Colonic mucosa (tissue), 4 donors: ENCODE results near the gene WDR5. TPM values are rescaled to one million over a fixed set of nuclear protein-coding genes. Genes with fewer than 3 reads are reported as not detected.

Experiments used
- DNase-seq: peaks from one replicate; pipeline ENCODE4 v3.0.0-alpha.2; 2020
- H3K27ac ChIP-seq: fragments of 200-600 bp; one replicate; pipeline ENCODE4 v1.8.0; 2021
- H3K27me3 ChIP-seq: fragments of 200-600 bp; one replicate; pipeline ENCODE4 v1.8.0; 2021
- H3K36me3 ChIP-seq: fragments of 200-600 bp; one replicate; pipeline ENCODE4 v1.8.0; 2021
- H3K4me1 ChIP-seq: fragments of 200-600 bp; one replicate; pipeline ENCODE4 v1.8.0; 2021; ENCODE audit warnings: mild to moderate bottlenecking
- H3K4me3 ChIP-seq: fragments of 200-600 bp; one replicate; pipeline ENCODE4 v1.8.0; 2021
- H3K9ac ChIP-seq, 2 donors: one replicate each; pipeline ENCODE4 v1.7.0; 2013; ENCODE audit warnings: control low read depth in 2 of 2, low read depth in 2 of 2, low read length in 2 of 2
- H3K9me3 ChIP-seq: fragments of 200-600 bp; one replicate; pipeline ENCODE4 v1.8.0; 2021
- intact Hi-C: fragments of 100-400 bp; cut with DNase I; formaldehyde crosslinking; loops from one replicate; pipeline ENCODE4 v1.14.1; 2022
- total RNA-seq, 2 donors: library from RNA; stranded (reverse); fragmentation: NEBNext Ultra II Directional in 1 of 2; extraction: Animal tissue kit (Norgen Biotek cat#: 25700) in 1 of 2; gene quantifications; one replicate each; pipeline ENCODE4 v1.2.1, GENCODE V29; 2021
- TF ChIP-seq, protein P1 (sequence below): fragments of 200-600 bp; IDR thresholded peaks from one replicate; pipeline ENCODE4 v1.8.0; 2022; ENCODE audit warnings: antibody characterized with exemption, mild to moderate bottlenecking
- donor health status: healthy.
- donor health status: DM: no; HTN: no; CAD: no.
- donor health status: DM: no; HTN: no; CAD: no.

WDR5 gene
- total RNA-seq, 2 donors from 2014 or later, result 22.6 to 38.2 TPM

DNA sequence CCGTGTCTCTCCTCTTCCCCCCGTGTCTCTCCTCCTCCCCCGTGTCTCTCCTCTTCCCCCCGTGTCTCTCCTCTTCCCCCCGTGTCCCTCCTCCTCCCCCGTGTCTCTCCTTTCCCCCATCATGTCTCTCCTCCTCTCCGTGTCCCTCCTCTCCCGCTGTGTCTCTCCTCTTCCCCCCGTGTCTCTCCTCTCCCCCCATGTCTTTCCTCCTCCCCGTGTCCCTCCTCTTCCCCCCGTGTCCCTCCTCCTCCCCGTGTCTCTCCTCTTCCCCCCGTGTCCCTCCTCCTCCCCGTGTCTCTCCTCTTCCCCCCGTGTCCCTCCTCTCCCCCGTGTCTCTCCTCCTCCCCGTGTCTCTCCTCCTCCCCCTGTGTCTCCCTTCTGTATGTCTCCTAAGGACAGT lies 41.3 kb downstream of the WDR5 start:
- intact Hi-C loops, result no loop called here
- no peak overlapping the region for H3K27ac ChIP-seq
- H3K27me3 ChIP-seq, result peaks cover 3% of the 10 kb centered on the region
- H3K4me3 ChIP-seq, result no peak overlapping the region
- no peaks in the 10 kb centered on the region for H3K4me1 ChIP-seq
- TF ChIP-seq, protein P1, sequence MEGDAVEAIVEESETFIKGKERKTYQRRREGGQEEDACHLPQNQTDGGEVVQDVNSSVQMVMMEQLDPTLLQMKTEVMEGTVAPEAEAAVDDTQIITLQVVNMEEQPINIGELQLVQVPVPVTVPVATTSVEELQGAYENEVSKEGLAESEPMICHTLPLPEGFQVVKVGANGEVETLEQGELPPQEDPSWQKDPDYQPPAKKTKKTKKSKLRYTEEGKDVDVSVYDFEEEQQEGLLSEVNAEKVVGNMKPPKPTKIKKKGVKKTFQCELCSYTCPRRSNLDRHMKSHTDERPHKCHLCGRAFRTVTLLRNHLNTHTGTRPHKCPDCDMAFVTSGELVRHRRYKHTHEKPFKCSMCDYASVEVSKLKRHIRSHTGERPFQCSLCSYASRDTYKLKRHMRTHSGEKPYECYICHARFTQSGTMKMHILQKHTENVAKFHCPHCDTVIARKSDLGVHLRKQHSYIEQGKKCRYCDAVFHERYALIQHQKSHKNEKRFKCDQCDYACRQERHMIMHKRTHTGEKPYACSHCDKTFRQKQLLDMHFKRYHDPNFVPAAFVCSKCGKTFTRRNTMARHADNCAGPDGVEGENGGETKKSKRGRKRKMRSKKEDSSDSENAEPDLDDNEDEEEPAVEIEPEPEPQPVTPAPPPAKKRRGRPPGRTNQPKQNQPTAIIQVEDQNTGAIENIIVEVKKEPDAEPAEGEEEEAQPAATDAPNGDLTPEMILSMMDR, result no peak
- H3K9me3 ChIP-seq, result no peaks in the 10 kb centered on the region
- no peak for DNase-seq
- no peak overlapping the region for H3K9ac ChIP-seq
- H3K36me3 ChIP-seq, result no peaks in the 10 kb centered on the region

DNA sequence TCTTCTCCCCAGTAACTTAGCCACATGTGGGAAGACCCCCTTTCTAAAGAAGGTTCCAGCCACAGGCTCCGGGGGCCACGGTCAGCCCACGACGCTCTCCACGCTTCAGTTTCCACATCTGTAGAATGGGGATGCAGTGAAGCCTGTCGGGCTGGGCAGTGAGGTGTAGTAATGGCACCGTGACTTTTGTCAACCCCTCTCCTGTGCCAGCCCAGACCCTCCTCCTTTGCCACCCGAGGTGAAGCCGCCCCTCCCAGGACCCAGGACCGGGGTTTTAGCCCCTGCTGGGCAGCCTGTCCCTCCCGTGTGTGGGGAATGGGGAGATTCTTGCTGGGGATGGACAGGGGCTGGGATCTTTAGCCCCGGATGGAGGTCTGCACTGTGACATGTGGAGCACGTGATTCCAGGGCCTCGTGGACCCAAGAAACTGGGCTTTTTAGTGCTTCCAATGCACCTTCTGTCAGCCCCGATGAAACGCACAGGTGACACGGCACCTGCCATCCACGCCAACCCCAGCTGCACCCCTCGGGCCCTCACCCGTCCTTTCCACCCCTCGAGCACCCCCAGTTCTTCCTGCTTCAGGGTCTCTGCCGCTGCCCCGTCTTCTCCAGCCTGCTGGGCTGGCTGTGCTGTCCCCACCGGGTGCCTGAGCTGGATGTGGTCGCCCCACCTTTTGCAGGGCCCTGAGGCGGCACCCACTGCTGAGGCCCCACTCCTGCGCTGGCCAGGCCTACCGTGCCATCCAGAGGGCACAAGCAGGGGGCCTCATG lies 41.9 kb downstream of the WDR5 start:
- intact Hi-C loops, result no loop called here
- Histone ChIP-seq H3K27ac (no peak overlapping the region), H3K4me1 (no peaks in the 10 kb centered on the region), H3K27me3 (peaks cover 3% of the 10 kb centered on the region), H3K36me3 (no peaks in the 10 kb centered on the region), H3K4me3 (no peak overlapping the region), H3K9me3 (no peaks in the 10 kb centered on the region), H3K9ac (no peak overlapping the region)
- DNase-seq, result no peak
- TF ChIP-seq, protein P1, result no peak

DNA sequence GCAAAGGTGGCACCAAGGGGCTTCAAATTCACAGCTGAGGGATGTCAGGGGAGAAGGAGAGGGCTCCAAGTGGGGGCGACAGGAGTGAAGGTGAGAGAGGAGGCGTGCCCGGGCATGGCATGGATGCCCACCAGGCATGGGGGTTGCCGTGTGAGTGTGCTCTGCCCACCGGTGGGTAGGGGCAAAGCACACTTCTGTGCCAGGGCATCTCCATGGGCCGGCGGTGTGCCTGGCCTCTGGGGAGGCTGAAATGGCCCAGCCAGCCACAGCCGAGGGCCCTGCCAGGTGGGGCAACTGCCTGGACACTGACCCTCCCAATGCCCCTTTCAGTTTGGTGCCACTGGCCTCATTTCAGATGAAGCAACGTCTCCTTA lies 42.5 kb downstream of the WDR5 start:
- H3K9me3 ChIP-seq, result no peaks in the 10 kb centered on the region
- no peak for DNase-seq
- intact Hi-C loops, result no loop called here
- H3K4me1 ChIP-seq, result no peaks in the 10 kb centered on the region
- TF ChIP-seq, protein P1, result no peak
- no peaks in the 10 kb centered on the region for H3K36me3 ChIP-seq
- no peak overlapping the region for H3K27ac ChIP-seq
- peaks cover 3% of the 10 kb centered on the region for H3K27me3 ChIP-seq
- no peak overlapping the region for H3K9ac ChIP-seq
- no peak overlapping the region for H3K4me3 ChIP-seq

DNA sequence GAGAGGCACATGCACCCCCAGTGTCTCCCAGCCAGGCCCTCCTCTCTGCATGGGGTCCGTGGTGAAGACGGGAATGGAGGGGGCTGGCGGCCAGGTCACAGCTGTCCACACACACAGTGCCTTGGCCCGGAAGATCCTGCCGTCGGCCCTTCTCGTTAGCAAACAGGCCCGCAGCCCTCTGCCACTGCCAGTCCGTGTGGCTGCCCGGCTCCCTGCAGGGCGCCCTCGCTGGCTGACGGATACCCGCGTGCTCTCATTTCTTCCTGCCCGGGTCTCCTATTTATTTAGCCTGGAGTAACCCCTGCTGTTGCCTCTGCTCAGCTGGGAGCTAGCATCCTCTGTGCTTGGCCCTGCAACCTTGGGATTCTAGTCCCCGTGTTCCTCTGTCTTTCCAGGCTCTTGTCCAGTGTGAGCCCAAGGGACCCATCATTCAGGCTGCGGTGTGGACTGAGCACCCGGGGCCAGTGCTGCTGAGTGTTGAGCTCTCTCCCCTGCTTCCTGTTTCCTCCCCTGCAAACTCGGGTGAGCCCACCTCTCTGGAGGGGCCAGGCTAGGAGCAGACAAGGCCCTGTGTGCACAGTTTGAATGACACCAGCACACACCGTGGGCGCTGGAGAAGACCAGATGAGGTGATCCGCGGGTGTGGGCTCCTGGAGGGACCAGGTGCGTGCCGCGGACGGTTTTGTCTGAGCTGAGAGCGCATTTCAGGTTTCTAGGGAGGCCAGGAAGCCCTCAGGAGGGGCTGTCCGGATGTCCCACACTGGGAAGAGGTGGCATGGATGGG lies 43.1 kb downstream of the WDR5 start:
- no peak overlapping the region for H3K4me3 ChIP-seq
- H3K36me3 ChIP-seq, result no peaks in the 10 kb centered on the region
- H3K27ac ChIP-seq, result no peak overlapping the region
- H3K4me1 ChIP-seq, result no peaks in the 10 kb centered on the region
- TF ChIP-seq, protein P1, result no peak
- intact Hi-C loops, result no loop called here
- peaks cover 3% of the 10 kb centered on the region for H3K27me3 ChIP-seq
- H3K9me3 ChIP-seq, result no peaks in the 10 kb centered on the region
- H3K9ac ChIP-seq, result no peak overlapping the region
- DNase-seq, result no peak

DNA sequence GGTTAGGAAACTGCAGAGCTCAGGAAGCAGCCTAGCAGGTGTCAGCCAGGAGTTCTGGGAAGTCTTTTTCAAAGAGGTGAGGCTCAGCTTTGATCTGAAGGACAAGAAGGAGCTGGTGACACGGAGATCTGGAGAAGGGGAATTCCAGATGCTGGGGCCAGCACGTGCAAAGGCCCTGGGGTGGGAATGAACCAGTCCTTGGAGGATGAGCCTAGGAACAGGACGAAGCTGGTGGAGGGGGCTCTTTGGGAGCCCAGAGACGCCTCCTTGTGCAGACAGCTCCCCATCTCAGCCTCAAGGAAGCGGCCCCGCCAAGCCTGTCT lies 43.7 kb downstream of the WDR5 start:
- Histone ChIP-seq H3K9me3 (no peaks in the 10 kb centered on the region), H3K27me3 (peaks cover 3% of the 10 kb centered on the region), H3K9ac (no peak overlapping the region), H3K4me1 (no peaks in the 10 kb centered on the region), H3K36me3 (no peaks in the 10 kb centered on the region), H3K27ac (no peak overlapping the region), H3K4me3 (no peak overlapping the region)
- intact Hi-C loops, result no loop called here
- DNase-seq, result no peak
- TF ChIP-seq, protein P1, result no peak
